ENCODE results near the gene ABHD12.
"Not testable (repeated sequence)": the region's sequence is repeated elsewhere in the genome, so short reads cannot be mapped to it uniquely, and the experiment has no call there.

Gene ABHD12

GRCh38 chr20:25320035-25320800, 70.4 kb downstream of the ABHD12 start:
- DNase-seq = no peak

GRCh38 chr20:25319241-25320034, 71.2 kb downstream of the ABHD12 start:
- DNase-seq = no peak

- no peak for DNase-seq
Measured at GRCh38 chr20:25318471-25319240, 72.0 kb downstream of the ABHD12 start.

- DNase-seq = no peak
Measured at GRCh38 chr20:25317351-25318075, 73.1 kb downstream of the ABHD12 start.

- no peak for DNase-seq
Measured at GRCh38 chr20:25316506-25317190, 74.0 kb downstream of the ABHD12 start.

GRCh38 chr20:25315418-25316210, 75.0 kb downstream of the ABHD12 start:
- no peak for DNase-seq

- no peak for DNase-seq
Measured at GRCh38 chr20:25314497-25315417, 75.9 kb downstream of the ABHD12 start.

GRCh38 chr20:25313593-25313992, 77.0 kb downstream of the ABHD12 start:
- no peak for DNase-seq

- not testable (repeated sequence) for DNase-seq
Measured at GRCh38 chr20:25312716-25313115, 77.9 kb downstream of the ABHD12 start.

- no peak for DNase-seq
Measured at GRCh38 chr20:25310921-25311728, 79.5 kb downstream of the ABHD12 start.

GRCh38 chr20:25310268-25310920, 80.2 kb downstream of the ABHD12 start:
- DNase-seq = peak; percentile 84

- DNase-seq = peak; percentile 39
Measured at GRCh38 chr20:25309395-25310267, 81.0 kb downstream of the ABHD12 start.

GRCh38 chr20:25308671-25309394, 81.8 kb downstream of the ABHD12 start:
- DNase-seq = no peak

- no peak for DNase-seq
Measured at GRCh38 chr20:25308083-25308491, 82.5 kb downstream of the ABHD12 start.

- DNase-seq = no peak
Measured at GRCh38 chr20:25306991-25307903, 83.4 kb downstream of the ABHD12 start.

All from activated CD4-positive, alpha-beta T cell treated with anti-CD3 and anti-CD28 coated beads, Interleukin-2, amount 50 U/mL, for 16 hours (primary cell).